ENCODE results near the gene SRCIN1.

- TF ChIP-seq POLR2A (IDR thresholded peaks at IDR 0.05) (no peak), POLR2AphosphoS5 (IDR thresholded peaks at IDR 0.05) (no peak)
These were observed 47.5 kb upstream of the SRCIN1 start for GRCh38 chr17:38653230-38653629.

Data from breast epithelium (tissue), 3 donors.